Ammon's horn (tissue), 1 donor: ENCODE results near the gene CTNNA3.
A peak's percentile ranks its signal among the peaks of the same experiment; 100 is the strongest.
"Not testable (repeated sequence)": the region's sequence is repeated elsewhere in the genome, so short reads cannot be mapped to it uniquely, and the experiment has no call there.

Experiments used
- DNase-seq: peaks from one replicate; pipeline ENCODE4 v3.0.0-alpha.2; 2016; ENCODE audit warnings: low spot score

Gene CTNNA3

DNA sequence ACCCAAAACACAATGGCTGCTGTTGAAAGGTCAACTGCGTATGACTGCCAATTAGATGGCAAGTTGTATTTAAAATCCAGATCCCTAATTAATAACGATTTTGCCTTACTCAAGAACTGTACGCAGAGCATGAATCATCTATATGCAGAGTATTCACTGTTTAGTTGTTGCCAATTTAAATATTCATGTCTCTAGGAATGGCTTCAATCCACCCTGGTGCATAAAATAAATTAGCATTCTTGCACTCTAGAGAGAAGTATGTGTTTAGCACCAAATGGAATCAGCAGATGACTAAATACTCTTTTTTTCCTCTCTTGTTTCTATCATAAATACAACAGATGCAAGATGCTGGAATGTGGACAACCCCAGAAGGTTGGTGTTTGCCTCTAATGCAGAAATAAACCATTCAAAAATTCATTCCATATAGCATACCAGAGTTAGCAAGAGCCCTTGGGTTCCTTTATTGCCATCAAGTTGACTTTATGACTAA lies 449.9 kb downstream of the CTNNA3 start:
- peak; percentile 27 for DNase-seq

DNA sequence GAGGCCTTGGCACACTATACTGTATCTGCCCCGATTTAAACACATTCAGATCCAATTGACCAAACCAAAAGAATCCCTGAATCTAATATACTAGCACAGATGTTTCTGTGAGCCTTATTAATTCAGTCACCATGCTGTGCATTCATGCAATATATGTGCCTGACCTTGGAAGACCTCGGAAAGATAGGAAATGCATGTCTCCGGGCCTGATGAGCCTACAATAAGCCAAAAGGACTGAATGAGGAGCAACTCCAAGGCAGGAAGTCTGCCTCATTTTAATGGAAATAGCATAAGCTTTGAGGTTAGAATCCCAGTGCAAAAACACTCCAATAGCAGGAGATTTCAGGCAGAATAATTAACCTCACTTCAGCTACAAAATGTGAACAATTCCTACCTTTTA lies 453.5 kb downstream of the CTNNA3 start:
- no peak for DNase-seq

DNA sequence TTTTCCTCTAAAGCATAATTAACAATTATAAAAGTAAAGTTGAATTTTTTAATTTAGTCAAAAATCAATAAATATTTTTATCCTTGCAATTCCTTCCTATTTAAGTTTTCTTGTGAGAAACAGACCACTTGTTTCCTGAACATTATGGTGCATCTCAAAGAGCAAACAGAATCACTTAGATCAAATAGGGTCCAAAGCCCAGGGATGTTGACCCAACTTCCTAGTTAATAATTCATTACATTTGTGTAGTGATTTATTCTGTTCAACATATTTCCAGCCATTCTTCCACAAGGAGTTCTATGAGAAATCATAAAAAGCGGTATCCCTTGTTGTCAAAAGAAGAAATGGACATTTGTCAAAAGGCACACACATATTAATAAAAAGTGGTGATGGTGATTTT lies 454.5 kb downstream of the CTNNA3 start:
- DNase-seq = no peak

DNA sequence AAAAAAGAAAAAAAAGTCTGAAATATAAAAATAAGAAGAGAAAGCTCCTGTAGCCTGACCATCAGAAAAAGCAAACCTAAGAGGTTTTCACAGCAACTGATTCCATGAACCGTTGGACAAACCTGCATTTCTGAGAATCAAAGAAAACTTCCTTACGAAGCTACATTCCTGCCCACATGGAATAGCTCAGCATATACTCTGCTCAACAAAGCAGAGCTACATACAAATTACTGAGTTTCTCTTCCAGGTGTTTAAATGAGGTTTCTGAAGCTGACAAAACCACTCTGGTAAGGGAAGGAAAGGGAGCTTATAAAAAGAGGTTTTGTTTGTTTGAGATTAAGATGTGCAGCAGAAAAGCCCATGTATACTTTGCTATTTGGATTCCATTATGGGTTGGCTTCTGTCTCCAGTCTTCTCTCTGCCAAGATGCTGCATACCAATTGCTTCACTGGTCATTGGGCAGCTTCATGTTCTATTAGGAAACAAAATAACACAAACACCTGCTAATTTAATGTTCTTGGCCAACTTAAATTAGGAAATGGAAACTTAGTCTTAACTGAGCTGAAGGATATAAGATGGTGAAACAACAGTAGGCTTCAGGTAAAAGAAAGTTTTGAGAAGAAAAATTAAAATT lies 456.0 kb downstream of the CTNNA3 start:
- no peak for DNase-seq

DNA sequence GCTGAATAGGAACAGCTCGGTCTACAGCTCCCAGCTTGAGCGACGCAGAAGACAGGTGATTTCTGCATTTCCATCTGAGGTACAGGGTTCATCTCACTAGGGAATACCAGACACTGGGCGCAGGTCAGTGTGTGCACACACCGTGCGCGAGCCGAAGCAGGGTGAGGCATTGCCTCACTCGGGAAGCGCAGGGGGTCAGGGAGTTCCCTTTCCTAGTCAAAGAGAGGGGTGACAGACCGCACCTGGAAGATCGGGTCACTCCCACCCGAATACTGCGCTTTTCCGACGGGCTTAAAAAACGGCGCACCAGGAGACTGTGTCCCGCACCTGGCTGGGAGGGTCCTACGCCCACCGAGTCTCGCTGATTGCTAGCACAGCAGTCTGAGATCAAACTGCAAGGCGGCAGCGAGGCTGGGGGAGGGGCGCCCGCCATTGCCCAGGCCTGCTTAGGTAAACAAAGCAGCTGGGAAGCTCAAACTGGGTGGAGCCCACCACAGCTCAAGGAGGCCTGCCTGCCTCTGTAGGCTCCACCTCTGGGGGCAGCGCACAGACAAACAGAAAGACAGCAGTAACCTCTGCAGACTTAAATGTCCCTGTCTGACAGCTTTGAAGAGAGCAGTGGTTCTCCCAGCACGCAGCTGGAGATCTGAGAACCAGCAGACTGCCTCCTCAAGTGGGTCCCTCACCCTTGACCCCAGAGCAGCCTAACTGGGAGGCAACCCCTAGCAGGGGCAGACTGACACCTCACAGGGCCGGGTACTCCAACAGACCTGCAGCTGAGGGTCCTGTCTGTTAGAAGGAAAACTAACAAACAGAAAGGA lies 465.1 kb downstream of the CTNNA3 start:
- DNase-seq = not testable (repeated sequence)

DNA sequence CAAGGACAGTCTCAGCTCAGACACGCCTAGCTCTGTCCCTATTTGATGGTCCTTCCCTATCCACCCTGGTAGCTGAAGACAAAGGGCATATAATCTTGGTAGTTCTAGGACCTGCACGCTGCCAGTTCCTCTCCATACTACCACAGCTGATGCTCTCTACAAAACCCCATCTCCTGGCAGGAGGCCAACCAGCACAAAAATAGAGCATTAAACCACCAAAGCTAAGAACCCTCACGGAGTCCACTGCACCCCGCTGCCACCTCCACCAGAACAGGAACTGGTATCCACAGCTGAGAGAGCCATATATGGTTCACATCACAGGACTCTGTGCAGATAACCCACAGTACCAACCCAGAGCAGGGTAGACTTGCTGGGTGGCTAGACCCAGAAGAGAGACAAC lies 470.8 kb downstream of the CTNNA3 start:
- DNase-seq = no peak

DNA sequence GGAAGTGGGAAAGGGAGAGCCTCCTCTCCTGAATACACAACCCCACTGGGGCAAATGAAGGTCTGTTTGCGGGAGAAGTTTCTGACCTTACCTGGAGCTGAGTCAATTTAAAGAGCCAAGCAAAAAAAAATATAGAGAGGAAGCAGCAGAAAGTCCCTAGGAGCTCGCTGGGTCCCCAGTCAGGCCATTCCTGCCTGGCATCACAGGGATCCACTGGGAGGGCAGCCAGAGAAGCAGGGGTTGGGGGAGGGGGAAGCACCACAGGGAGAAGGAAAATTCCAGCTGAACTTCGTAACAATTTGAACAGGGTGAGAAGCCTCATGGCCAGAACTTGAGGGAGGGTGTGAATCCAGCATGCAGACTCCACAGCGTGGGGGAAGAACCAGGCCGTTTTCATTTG lies 471.4 kb downstream of the CTNNA3 start:
- no peak for DNase-seq

DNA sequence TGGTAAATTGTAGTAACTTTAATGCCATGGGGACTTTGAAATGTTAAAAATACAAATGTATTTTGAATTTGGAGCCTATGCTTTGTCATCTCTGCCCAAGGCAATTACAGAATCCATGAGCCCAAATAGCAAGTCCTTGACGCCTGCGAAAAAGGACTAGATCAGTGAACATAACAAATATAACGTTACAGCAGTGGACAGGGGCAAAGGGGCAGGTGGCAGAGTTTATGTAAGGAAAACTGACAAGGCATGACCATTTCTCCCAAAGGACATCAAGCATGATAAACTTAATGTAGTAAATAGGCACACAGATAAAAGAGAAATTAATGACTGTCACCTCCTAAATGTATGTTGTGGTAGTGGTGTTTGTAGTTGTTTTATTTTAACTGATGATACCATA lies 473.1 kb downstream of the CTNNA3 start:
- DNase-seq = no peak

DNA sequence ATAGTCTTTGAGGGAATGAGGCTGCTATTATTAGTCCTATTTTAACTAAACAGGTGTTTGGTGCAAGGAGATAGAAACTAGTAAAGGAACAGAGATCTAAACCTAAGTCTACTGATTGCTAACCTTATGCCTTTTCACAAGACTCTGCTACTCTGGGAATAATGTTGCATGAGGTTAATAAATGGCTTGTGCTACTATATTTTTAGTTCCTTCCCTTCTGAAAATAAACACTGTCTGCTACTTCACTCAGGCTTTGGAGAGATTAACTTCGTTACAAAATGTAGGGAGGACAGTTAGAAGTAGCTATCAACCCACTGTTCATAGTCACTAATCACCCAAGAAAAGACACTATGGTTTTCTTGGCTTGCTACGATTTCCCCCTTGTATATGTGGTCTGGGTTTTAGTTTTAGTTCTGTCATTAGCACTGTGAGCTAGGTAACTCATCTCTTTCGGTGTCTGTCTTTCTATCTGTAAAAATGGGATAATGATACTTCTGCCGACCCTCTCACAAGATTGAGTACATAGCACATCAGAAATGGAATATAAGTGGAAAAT lies 474.0 kb downstream of the CTNNA3 start:
- DNase-seq = no peak

DNA sequence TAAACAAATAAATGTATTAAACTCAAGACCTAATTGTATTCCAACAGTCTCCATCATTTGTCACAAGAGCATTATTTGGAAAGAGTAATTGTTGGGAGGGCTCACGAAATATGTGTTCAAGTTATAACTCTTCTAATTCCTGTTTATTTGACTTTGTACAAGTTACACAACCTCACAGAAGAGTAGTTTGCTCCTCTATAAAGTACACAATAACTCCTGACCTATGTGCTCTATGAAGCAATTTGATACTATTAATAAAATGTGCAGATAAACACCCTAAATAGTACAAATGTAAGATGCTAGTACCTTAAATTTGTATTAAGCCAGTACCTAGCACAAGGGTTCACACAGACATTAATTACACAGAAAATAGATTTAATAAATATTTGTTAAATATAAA lies 484.3 kb downstream of the CTNNA3 start:
- DNase-seq = no peak

DNA sequence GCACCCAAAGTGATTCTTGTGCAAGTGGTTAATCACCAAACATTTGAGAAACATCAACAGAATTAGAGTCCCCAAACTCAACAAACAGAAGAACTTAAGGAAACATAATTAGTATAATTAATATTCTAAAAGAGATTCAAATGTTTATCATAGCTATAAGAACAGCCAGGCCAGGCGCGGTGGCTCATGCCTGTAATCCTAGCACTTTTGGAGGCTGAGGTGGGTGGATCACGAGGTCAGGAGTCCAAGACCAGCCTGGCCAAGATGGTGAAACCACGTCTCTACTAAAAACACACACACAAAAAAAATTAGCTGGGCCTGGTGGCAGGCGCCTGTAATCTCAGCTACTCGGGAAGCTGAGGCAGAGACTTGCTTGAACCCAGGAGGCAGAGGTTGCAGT lies 488.1 kb downstream of the CTNNA3 start:
- not testable (repeated sequence) for DNase-seq

DNA sequence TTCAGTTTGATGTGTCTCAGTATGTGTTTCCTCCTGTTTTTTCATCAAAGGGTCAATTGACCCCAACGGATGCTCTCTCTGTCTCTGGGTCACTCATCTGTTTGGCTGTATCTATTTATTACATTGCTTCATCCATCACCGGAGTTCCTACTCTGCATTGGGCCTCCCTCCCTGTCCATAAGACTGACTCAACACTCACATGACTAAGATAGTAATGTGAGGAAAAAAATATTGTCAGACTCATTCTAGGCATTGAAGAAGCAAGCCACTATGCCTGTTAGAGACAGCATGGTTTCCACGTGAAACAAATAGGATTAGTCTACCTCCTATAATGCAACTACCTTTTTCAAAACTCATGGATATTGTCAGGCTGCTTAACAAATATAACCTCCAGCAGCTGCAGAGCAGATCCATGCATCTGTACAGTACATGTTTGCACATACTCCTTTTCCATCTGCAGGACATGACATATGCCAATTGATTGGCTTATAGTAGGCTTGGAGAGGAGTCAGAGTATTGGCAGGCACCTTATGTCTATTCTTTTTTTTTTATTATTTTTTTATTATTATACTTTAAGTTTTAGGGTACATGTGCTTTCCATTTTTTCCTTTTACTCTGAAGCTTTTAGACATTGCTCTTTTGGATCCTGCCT lies 495.0 kb downstream of the CTNNA3 start:
- no peak for DNase-seq

DNA sequence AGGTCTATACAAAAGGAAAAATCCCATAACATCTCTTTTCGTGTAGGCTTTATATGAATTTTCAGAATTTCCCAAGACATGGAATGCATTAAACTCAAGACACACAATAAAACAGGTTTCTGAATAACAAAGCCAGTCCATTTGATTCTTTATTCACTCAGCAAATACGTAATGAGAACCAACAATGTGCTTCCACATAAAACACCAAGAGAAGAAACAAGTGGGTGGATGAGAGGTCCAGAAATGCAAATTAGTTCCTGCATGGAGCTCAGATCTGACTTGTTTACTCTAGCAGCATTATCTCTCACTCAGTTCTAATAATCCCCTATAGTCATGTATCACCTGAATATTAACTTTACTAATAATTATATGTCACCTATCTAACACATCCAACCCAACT lies 520.6 kb downstream of the CTNNA3 start:
- DNase-seq = peak; percentile 21

DNA sequence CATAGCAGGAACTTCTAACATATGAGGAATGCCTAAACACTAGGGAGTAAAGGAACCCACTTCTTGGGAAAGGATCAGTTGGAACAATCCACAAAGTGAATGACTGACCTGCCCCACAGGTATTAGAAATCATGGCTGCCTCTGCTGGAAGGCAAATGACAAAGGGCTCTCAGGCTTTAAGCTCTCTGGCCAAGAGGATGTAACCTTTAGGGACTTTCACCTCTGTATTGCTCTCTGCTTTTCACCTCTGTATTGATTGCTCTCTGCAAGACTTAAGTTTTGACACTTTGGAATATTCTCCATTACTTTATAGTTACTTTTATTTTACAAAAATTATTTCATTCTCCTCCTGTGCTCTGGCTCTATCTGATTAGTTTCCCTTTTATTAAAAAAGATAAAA lies 522.2 kb downstream of the CTNNA3 start:
- no peak for DNase-seq

DNA sequence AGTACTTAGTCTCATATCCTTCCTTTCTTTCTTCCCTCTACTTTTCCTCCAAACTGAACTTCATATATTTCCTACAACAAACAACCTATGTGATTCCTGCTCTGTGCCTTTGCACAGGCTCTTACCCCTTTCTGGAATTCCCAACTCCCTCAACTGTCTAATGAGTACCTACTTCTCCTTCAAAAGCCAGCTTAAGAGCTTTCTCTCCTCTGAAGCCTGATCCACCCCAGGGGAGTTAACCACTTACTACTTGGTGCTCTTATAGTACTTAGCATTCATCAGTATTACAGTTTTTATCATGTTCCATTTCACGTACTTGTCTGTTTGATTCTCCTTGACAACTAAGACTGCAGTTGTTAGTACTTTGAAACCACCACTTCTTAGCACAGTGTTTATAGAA lies 524.0 kb downstream of the CTNNA3 start:
- DNase-seq = no peak

DNA sequence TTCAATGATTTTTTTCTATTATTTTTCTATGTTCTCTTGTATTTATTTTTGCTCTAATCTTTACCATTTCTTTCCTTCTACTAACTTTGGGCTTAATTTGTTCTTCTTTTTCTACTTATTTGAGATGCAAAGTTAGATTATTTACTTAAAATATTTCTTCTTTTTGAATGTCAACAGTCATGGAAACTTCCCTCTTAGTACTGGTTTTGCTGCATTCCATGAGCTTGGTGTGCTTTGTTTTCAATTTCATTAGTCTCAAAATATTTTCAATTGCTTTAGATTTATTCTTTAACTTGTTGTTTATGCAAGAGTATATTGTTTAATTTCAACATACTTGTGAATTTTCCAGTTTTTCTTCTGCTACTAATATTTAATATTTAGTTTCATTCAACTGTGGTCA lies 539.8 kb downstream of the CTNNA3 start:
- DNase-seq = no peak

DNA sequence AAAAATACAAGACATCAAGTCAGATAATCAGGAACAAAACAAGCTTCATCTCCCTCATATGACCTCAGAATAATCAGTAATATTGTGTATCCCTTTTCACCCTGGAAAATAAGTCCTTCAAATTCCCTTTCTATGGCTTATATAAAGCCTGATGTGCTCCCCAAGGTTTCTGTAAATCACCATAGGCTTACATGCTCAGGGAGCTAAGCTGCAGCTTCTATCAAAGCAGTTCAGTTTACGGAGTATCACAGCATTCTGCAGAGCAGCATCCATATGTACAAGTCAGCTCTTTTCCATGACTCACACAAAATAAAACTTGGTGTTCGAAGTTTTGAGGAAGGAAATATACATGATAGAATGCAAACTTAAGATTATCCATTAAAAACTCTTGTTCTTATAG lies 544.5 kb downstream of the CTNNA3 start:
- DNase-seq = peak; percentile 14

DNA sequence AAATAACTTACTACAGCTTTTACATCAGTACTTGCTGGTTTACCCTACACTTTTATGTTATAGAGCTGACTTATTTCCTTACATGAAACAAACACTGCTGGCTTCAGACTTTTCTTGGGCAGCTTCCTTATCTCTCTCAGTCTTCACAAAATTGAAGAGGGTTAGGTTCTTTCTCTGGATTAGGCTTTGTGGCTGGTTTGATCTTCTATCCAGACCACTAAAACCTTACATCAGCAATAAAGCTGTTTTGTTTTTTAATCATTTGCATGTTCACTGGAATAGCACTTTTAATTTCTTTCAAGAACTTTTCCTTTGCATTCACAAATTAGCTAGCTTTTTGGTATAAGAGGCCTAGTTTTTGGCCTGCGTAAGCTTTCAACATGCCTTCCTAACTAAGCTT lies 551.5 kb downstream of the CTNNA3 start:
- no peak for DNase-seq

DNA sequence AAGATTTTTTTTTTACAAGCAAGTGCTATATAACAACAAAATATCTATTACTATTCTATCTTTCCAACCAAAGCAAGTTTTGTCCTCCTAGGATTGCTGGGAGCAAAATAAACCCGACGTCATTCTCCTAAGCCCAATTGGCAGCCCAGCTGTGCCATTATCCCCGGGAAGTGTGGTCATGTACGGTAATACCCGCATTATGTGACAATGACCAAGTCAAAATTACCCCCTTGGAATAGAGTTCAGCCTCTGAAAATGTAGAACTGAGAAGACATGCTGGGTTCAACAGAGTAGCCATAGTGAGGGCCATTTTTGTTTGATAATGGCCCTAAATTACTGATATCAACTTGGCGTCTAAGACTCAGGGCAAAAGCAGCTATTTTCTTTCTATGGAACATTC lies 554.7 kb downstream of the CTNNA3 start:
- no peak for DNase-seq

DNA sequence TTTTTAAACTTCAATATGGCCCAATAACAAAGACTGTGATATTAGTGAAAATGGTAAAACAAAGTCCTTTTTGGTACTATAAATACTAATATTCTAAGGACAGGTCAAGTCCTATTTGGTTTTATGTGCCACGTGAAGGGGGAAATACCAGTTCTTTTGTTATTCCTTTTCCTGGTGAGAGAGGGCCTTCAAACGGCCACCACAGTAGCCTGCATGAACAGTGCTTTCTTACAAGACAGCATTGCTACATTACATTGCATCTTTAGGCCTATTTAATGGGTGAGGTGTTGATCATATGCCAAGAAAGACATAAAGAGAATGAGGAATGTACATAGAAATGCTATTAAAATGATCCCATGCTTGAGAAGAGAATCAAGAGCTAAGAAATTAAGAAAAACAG lies 555.4 kb downstream of the CTNNA3 start:
- DNase-seq = no peak

DNA sequence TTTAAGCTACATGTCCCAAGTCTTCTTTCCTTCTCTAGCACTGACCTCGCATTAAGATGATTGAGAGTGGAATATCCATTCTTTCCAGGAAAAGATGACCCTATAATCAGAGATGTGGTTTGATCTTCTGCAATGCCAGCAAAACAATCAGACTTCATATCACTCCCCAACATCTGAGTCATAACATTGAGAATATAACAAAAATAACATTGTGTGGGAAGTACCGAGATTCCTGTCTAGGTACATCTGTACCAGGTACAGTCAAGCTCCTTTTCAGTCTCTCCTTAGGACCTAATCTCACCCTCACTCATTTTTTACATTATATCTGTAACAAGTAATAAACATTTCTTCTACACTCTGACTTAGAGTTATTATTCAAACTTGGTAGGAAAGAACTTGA lies 568.6 kb downstream of the CTNNA3 start:
- no peak for DNase-seq

DNA sequence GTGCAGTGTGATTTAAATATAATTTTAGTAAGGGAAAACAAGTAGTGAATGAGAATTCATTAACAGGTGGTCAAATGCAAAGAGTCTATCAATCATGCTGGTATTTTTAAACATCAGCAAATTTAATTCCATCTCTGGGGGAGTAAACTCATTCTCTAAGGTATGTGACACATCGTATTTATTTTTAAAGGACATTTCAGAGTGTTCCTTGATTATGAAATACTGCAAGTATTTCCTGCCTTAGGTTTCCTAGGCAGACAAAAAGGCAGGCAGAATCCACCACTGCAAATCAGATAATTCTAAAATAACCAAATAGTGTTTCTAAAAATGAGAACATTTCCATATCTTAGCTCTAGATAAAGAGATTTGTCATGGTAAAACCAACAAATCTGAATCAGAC lies 576.3 kb downstream of the CTNNA3 start:
- no peak for DNase-seq

DNA sequence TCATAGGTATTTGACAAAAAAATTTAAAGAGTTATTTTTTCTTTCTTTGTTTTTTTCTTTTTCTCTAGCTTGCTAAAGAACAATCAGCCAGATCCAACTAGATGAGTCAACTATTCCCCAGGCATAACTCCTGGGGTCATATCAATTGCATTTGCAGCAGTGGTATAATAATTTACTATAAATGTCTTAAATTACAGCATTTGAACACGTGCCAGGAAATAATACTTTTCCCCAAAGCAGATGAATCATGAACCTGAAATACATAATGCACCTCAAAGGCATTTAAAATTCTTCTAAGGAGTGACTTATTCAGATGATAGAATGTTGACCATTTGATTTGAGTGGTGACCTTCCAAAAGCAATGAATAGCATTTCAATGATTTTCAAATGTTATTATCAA lies 580.0 kb downstream of the CTNNA3 start:
- DNase-seq = no peak
